Left renal pelvis (tissue), 4 donors: ENCODE measurements around the gene AP5B1. TPM values are rescaled to one million over a fixed set of nuclear protein-coding genes. Genes with fewer than 3 reads are reported as not detected.

ENCODE experiments used
- polyA plus RNA-seq, 4 donors: library from polyadenylated mRNA; unstranded; fragments of 120-200 nt; gene quantifications; one replicate each; pipeline ENCODE4 v1.2.1, GENCODE V29; 2013; ENCODE audit not compliant: insufficient read length in 4 of 4

AP5B1 gene
- polyA plus RNA-seq, 4 donors, result 2.7 to 9.7 (median 6.0) TPM

Other genes with a start within 250 kb of the AP5B1 start
- gene LTBP3, start 222.6 kb downstream of the AP5B1 start, polyA plus RNA-seq, result 100 to 1,000 TPM; 115 to 360 (median 154) TPM
- gene ZNRD2, start 210.5 kb downstream of the AP5B1 start, polyA plus RNA-seq, result 10 to 100 TPM; 43.7 to 60.9 (median 56.4) TPM
- gene FAM89B, start 208.4 kb downstream of the AP5B1 start, polyA plus RNA-seq, result 10 to 100 TPM; 19.7 to 41.1 (median 28.6) TPM
- gene EHBP1L1, start 204.9 kb downstream of the AP5B1 start, polyA plus RNA-seq, result 10 to 100 TPM in 3 of 4 donors, 1 to 10 TPM in 1; 10.0 to 29.2 (median 20.2) TPM
- gene KCNK7, start 185.2 kb downstream of the AP5B1 start, polyA plus RNA-seq, result under 1 TPM; 0.24 to 0.95 (median 0.46) TPM
- 10 to 100 TPM; 24.9 to 47.5 (median 34.7) TPM for gene MAP3K11, start 166.8 kb downstream of the AP5B1 start, polyA plus RNA-seq
- gene PCNX3, start 165.2 kb downstream of the AP5B1 start, polyA plus RNA-seq, result 10 to 100 TPM; 20.3 to 37.9 (median 28.1) TPM
- 10 to 100 TPM; 20.5 to 46.5 (median 34.1) TPM for gene SIPA1, start 142.9 kb downstream of the AP5B1 start, polyA plus RNA-seq
- 10 to 100 TPM; 50.0 to 62.9 (median 58.8) TPM for gene RELA, start 118.1 kb downstream of the AP5B1 start, polyA plus RNA-seq
- 10 to 100 TPM; 47.9 to 80.4 (median 65.7) TPM for gene KAT5, start 68.7 kb downstream of the AP5B1 start, polyA plus RNA-seq
- gene RNASEH2C, start 60.2 kb downstream of the AP5B1 start, polyA plus RNA-seq, result 10 to 100 TPM; 32.0 to 59.4 (median 36.5) TPM
- gene OVOL1, start 6.1 kb upstream of the AP5B1 start, polyA plus RNA-seq, result 10 to 100 TPM in 2 of 4 donors, 1 to 10 TPM in 1, under 1 TPM in 1; 0.23 to 15.9 (median 9.9) TPM
- 1 to 10 TPM; 2.0 to 4.1 (median 2.9) TPM for gene SNX32, start 53.0 kb upstream of the AP5B1 start, polyA plus RNA-seq
- gene CFL1, start 77.2 kb upstream of the AP5B1 start, polyA plus RNA-seq, result 100 to 1,000 TPM; 672 to 810 (median 730) TPM
- gene MUS81, start 79.5 kb upstream of the AP5B1 start, polyA plus RNA-seq, result 10 to 100 TPM; 40.5 to 64.2 (median 48.2) TPM
- gene EFEMP2, start 91.8 kb upstream of the AP5B1 start, polyA plus RNA-seq, result 100 to 1,000 TPM; 102 to 212 (median 121) TPM
- 1 to 10 TPM in 2 of 4 donors, under 1 TPM in 2; 0.92 to 1.4 (median 1.1) TPM for gene CTSW, start 98.9 kb upstream of the AP5B1 start, polyA plus RNA-seq
- gene FIBP, start 107.5 kb upstream of the AP5B1 start, polyA plus RNA-seq, result 10 to 100 TPM; 65.4 to 95.5 (median 90.1) TPM
- 10 to 100 TPM in 2 of 4 donors, 1 to 10 TPM in 2; 4.8 to 15.0 (median 9.7) TPM for gene CCDC85B, start 109.7 kb upstream of the AP5B1 start, polyA plus RNA-seq
- gene FOSL1, start 119.4 kb upstream of the AP5B1 start, polyA plus RNA-seq, result under 1 TPM in 2 of 4 donors, not detected in 2; 0.23 to 0.30 TPM
- 10 to 100 TPM; 36.8 to 50.2 (median 38.8) TPM for gene C11orf68, start 138.1 kb upstream of the AP5B1 start, polyA plus RNA-seq
- gene DRAP1, start 138.4 kb upstream of the AP5B1 start, polyA plus RNA-seq, result 100 to 1,000 TPM in 1 of 4 donors, 10 to 100 TPM in 3; 73.8 to 106 (median 81.9) TPM
- not detected for gene TSGA10IP, start 164.5 kb upstream of the AP5B1 start, polyA plus RNA-seq
- gene SART1, start 180.8 kb upstream of the AP5B1 start, polyA plus RNA-seq, result 10 to 100 TPM; 41.9 to 57.8 (median 47.7) TPM
- 10 to 100 TPM; 18.6 to 31.6 (median 27.8) TPM for gene EIF1AD, start 221.2 kb upstream of the AP5B1 start, polyA plus RNA-seq
- gene BANF1, start 221.5 kb upstream of the AP5B1 start, polyA plus RNA-seq, result 100 to 1,000 TPM; 256 to 283 (median 266) TPM
- gene CST6, start 231.0 kb upstream of the AP5B1 start, polyA plus RNA-seq, result not detected
- gene CATSPER1, start 245.5 kb upstream of the AP5B1 start, polyA plus RNA-seq, result not detected